HEK293T (cell line): ENCODE data around the gene STAG1.

ENCODE experiments used
- CTCF ChIA-PET: fragments of 350-600 bp; formaldehyde crosslinking; extraction: SDS; loops from one replicate; lab custom pipeline; 2021; ENCODE audit warnings: antibody characterized with exemption, inconsistent platforms; lab: Yijun Ruan, JAX
- POLR2A ChIA-PET: fragments of 350-600 bp; formaldehyde crosslinking; extraction: SDS; loops from one replicate; lab custom pipeline; 2020; ENCODE audit warnings: antibody characterized with exemption, inconsistent platforms; lab: Yijun Ruan, JAX
- DNase-seq: peaks from one replicate; pipeline ENCODE4 v3.0.0; 2012; ENCODE audit warnings: mixed read lengths; ENCODE audit errors: extremely low spot score
- ARNT ChIP-seq: fragments of 450-650 bp; IDR thresholded peaks from 2 replicates; pipeline ENCODE4 v1.6.1; 2017; ENCODE audit warnings: mild to moderate bottlenecking
- BHLHE40 ChIP-seq: fragments of 450-650 bp; IDR thresholded peaks from 2 replicates; pipeline ENCODE4 v1.6.1; 2016; ENCODE audit warnings: mild to moderate bottlenecking, moderate library complexity, borderline replicate concordance
- CTBP1 ChIP-seq: fragments of 450-650 bp; IDR thresholded peaks from 2 replicates; pipeline ENCODE4 v1.6.1; 2016; ENCODE audit warnings: borderline replicate concordance
- ELF4 ChIP-seq: fragments of 450-650 bp; IDR thresholded peaks from 2 replicates; pipeline ENCODE4 v1.6.1; 2017; ENCODE audit warnings: antibody characterized with exemption
- FOXA1 ChIP-seq: fragments of 450-650 bp; IDR thresholded peaks from 2 replicates; pipeline ENCODE4 v1.6.1; 2016; ENCODE audit warnings: mild to moderate bottlenecking
- FOXK2 ChIP-seq: fragments of 450-650 bp; IDR thresholded peaks from 2 replicates; pipeline ENCODE4 v1.6.1; 2016; ENCODE audit warnings: mild to moderate bottlenecking
- FOXM1 ChIP-seq: fragments of 450-650 bp; IDR thresholded peaks from 2 replicates; pipeline ENCODE4 v1.6.1; 2017; ENCODE audit warnings: mild to moderate bottlenecking, borderline replicate concordance
- HDGF ChIP-seq: fragments of 450-650 bp; IDR thresholded peaks from 2 replicates; pipeline ENCODE4 v1.6.1; 2017; ENCODE audit warnings: antibody characterized with exemption, borderline replicate concordance
- L3MBTL2 ChIP-seq: fragments of 450-650 bp; conservative IDR thresholded peaks from 2 replicates; pipeline ENCODE4 v1.6.1; 2016; ENCODE audit warnings: mild to moderate bottlenecking
- LEF1 ChIP-seq: fragments of 450-650 bp; IDR thresholded peaks from 2 replicates; pipeline ENCODE4 v1.6.1; 2017; ENCODE audit warnings: mild to moderate bottlenecking, borderline replicate concordance
- NFRKB ChIP-seq: fragments of 450-650 bp; IDR thresholded peaks from 2 replicates; pipeline ENCODE4 v1.6.1; 2016; ENCODE audit warnings: mild to moderate bottlenecking, moderate library complexity
- PKNOX1 ChIP-seq: fragments of 450-650 bp; IDR thresholded peaks from 2 replicates; pipeline ENCODE4 v1.6.1; 2016
- SP1 ChIP-seq: fragments of 450-650 bp; IDR thresholded peaks from 2 replicates; pipeline ENCODE4 v1.6.1; 2017
- SUZ12 ChIP-seq: fragments of 450-650 bp; IDR thresholded peaks from 2 replicates; pipeline ENCODE4 v1.6.1; 2016; ENCODE audit warnings: mild to moderate bottlenecking
- TARDBP ChIP-seq: fragments of 450-650 bp; IDR thresholded peaks from 2 replicates; pipeline ENCODE4 v1.6.1; 2016
- ZNF384 ChIP-seq: fragments of 450-650 bp; IDR thresholded peaks from 2 replicates; pipeline ENCODE4 v1.6.1; 2016

The STAG1 gene

GRCh38 chr3:136332302-136332701 lies 419.9 kb downstream of the STAG1 start:
- TF ChIP-seq TARDBP (no peak), ELF4 (no peak), ZNF384 (no peak), SUZ12 (no peak), ARNT (no peak), FOXK2 (no peak), L3MBTL2 (no peak), FOXM1 (no peak), BHLHE40 (no peak), LEF1 (no peak), CTBP1 (no peak), FOXA1 (no peak), SP1 (no peak), NFRKB (no peak), HDGF (no peak)
- POLR2A ChIA-PET: no interaction called here
- DNase-seq: no peak
- CTCF ChIA-PET: no interaction called here

- CTCF ChIA-PET: no interaction called here
- DNase-seq: no peak
- no peak for TF ChIP-seq PKNOX1
- TF ChIP-seq FOXA1: no peak
- no peak for TF ChIP-seq CTBP1
- no peak for TF ChIP-seq TARDBP
- TF ChIP-seq SP1: no peak
- TF ChIP-seq L3MBTL2: no peak
- TF ChIP-seq FOXK2: no peak
- no peak for TF ChIP-seq BHLHE40
- TF ChIP-seq HDGF: no peak
- TF ChIP-seq LEF1: no peak
- TF ChIP-seq SUZ12: no peak
- no peak for TF ChIP-seq NFRKB
- no peak for TF ChIP-seq ARNT
- no peak for TF ChIP-seq ZNF384
- POLR2A ChIA-PET: no interaction called here
These were observed 421.3 kb downstream of the STAG1 start for GRCh38 chr3:136330900-136331299.

- DNase-seq: no peak
- POLR2A ChIA-PET: interaction anchor here (0.5 to 1.2 kb wide), 2 partner anchors 10 to 423 kb away, joined by 3 read pairs; partner anchors contain the start of gene STAG1
- CTCF ChIA-PET: no interaction called here
- TF ChIP-seq BHLHE40 (no peak), FOXM1 (no peak), NFRKB (no peak), LEF1 (no peak), FOXA1 (no peak), ARNT (no peak), ELF4 (no peak), ZNF384 (no peak), CTBP1 (no peak), PKNOX1 (no peak), HDGF (no peak), FOXK2 (no peak), SP1 (no peak), L3MBTL2 (no peak), SUZ12 (no peak), TARDBP (no peak)
These were observed 422.6 kb downstream of the STAG1 start for GRCh38 chr3:136329593-136329992.

- ChIA-PET POLR2A (no interaction called here), CTCF (no interaction called here)
- DNase-seq: no peak
- TF ChIP-seq ZNF384 (no peak), PKNOX1 (no peak), ARNT (no peak), CTBP1 (no peak), FOXM1 (no peak), LEF1 (no peak)
These were observed 424.5 kb downstream of the STAG1 start for GRCh38 chr3:136327671-136328070.

- CTCF ChIA-PET: no interaction called here
- DNase-seq: no peak
- POLR2A ChIA-PET: no interaction called here
- TF ChIP-seq LEF1 (no peak), PKNOX1 (no peak), SP1 (no peak), ARNT (no peak), ELF4 (no peak), HDGF (no peak), L3MBTL2 (no peak), ZNF384 (no peak)
These were observed 425.9 kb downstream of the STAG1 start for GRCh38 chr3:136326316-136326715.

- DNase-seq: no peak
- TF ChIP-seq ARNT (no peak), BHLHE40 (no peak), CTBP1 (no peak), NFRKB (no peak), FOXK2 (no peak), ELF4 (no peak), LEF1 (no peak), SUZ12 (no peak), PKNOX1 (no peak), SP1 (no peak), TARDBP (no peak), L3MBTL2 (no peak), FOXM1 (no peak), FOXA1 (no peak), ZNF384 (no peak), HDGF (no peak)
- ChIA-PET CTCF (no interaction called here), POLR2A (no interaction called here)
These were observed 440.2 kb downstream of the STAG1 start for GRCh38 chr3:136311968-136312367.
